KOPT-K1 (cell line): ENCODE data around the gene KLHL30.

Experiments used
- H3K27ac ChIP-seq: fragments of 200-600 bp; sonication (generic); 2 replicates; pipeline ENCODE4 v1.5.1; 2016; ENCODE audit warnings: antibody characterized with exemption, mild to moderate bottlenecking, low read depth, low read length; ENCODE audit not compliant: poor library complexity, severe bottlenecking
- H3K36me3 ChIP-seq: fragments of 200-600 bp; sonication (generic); 2 replicates; pipeline ENCODE4 v1.5.1; 2017; ENCODE audit warnings: antibody characterized with exemption, mild to moderate bottlenecking, low read length, moderate library complexity; ENCODE audit not compliant: insufficient read depth
- H3K9me3 ChIP-seq: fragments of 200-600 bp; sonication (generic); 2 replicates; pipeline ENCODE4 v1.5.1; 2017; ENCODE audit warnings: antibody characterized with exemption, low read length, mild to moderate bottlenecking; ENCODE audit not compliant: insufficient read depth, poor library complexity, severe bottlenecking

KLHL30 gene

DNA sequence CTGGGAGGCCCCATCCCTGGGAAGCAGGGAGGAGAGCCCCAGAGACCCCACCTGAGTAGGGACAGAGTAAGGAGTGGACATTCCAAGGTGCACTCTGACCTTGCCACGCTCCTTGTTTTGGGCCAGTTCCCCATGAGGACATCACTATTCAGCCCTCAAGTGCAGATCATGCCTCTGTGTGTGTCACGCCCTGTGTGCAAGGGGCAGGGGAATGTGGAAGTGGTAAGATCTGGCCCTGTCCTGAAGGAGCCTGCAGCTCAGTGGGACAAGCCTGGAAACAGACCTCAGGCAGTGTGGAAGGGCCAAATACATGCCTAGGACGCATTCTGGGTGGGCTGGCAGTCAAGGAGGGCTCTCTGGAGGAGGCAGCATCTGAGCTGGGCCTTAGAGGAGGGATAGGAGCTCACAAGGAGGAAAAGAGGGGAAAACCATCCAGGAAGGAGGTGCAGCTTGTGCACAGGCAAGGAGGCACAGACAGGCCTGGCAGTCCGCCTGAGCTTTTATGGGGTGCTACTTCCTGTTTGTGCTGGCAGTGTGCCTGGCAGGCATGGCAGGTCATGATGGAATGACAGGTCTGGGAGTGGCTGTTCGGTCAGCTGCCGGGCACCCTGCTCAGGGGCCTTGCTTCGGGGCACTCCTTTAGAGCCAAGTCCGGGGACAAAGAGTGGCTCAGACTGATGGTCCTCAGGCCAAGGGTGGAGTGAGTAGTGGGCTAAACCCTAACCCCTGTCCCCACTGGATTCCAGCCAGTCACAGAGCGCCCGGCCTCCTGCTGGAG is 3.3 kb downstream of the KLHL30 start:
- no peak overlapping the region for H3K27ac ChIP-seq
- H3K36me3 ChIP-seq = no peaks in the 10 kb centered on the region
- no peaks in the 10 kb centered on the region for H3K9me3 ChIP-seq

GRCh38 chr2:238142382-238143205 is 4.1 kb downstream of the KLHL30 start:
- Histone ChIP-seq H3K27ac (no peak overlapping the region), H3K9me3 (no peaks in the 10 kb centered on the region), H3K36me3 (no peaks in the 10 kb centered on the region)

DNA sequence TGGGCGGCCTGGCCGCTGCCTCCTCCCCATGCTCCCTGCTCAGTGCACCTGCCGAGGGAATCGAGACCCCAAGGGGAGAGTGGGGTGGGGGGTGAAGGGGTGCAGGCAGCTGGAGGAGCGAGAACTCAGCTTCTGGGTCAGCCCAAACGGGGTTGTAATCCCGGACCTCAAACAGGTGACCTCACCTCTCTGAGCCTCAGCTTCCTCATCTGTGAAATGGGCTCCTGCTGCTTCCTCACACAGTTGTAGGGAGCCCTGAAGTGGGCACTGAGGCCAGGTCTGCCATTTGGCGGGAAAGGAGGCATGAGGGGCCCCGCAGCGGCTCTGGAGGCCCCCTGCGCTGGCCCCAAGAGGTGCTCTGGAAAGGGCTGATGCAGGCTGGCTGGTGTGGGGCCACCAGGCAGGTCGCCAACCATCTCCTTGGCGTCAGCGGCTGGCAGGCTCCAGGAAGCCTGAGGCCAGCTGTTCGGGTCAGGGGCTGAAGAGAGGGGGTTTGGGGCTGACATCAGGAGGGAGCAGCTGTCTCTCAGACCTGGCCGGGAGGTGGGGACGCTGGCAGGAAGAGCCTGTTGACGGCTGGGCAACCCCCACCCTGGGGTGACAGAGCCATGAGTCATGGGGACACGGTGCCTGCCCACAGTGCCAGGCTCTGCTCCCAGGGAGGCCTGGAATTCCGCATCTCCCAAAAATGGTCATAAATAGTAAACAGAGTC is 4.9 kb downstream of the KLHL30 start:
- H3K27ac ChIP-seq = no peak overlapping the region
- H3K36me3 ChIP-seq = no peaks in the 10 kb centered on the region
- no peaks in the 10 kb centered on the region for H3K9me3 ChIP-seq

- Histone ChIP-seq H3K27ac (no peak overlapping the region), H3K36me3 (no peaks in the 10 kb centered on the region), H3K9me3 (no peaks in the 10 kb centered on the region)
Observed at GRCh38 chr2:238144262-238144661, 5.8 kb downstream of the KLHL30 start.

- H3K27ac ChIP-seq = no peak overlapping the region
- H3K9me3 ChIP-seq = no peaks in the 10 kb centered on the region
- no peaks in the 10 kb centered on the region for H3K36me3 ChIP-seq
Observed at GRCh38 chr2:238145046-238145445, 6.6 kb downstream of the KLHL30 start.

DNA sequence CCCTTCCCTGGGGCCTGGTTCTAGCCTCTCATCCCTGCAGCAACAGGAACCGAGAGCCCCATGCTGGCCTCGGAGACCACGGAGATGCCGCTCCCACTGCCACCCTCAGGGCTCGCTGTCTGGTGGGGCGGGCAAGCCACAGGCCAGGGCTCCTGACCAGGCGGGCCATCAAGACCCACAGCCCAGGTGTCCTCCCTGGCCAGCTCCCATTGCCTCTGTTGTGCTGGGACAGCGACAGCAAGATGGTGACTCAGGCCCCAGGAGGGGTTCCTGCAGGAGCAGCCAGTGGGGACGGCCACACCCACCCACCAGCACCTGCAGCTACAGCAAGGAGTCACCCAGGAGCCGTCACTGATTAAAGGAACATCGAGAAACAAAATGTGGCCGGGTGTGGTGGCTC is 7.4 kb downstream of the KLHL30 start:
- H3K9me3 ChIP-seq = no peaks in the 10 kb centered on the region
- H3K36me3 ChIP-seq = no peaks in the 10 kb centered on the region
- H3K27ac ChIP-seq = no peak overlapping the region

GRCh38 chr2:238146884-238147544 is 8.5 kb downstream of the KLHL30 start:
- Histone ChIP-seq H3K9me3 (no peaks in the 10 kb centered on the region), H3K27ac (no peak overlapping the region), H3K36me3 (no peaks in the 10 kb centered on the region)

DNA sequence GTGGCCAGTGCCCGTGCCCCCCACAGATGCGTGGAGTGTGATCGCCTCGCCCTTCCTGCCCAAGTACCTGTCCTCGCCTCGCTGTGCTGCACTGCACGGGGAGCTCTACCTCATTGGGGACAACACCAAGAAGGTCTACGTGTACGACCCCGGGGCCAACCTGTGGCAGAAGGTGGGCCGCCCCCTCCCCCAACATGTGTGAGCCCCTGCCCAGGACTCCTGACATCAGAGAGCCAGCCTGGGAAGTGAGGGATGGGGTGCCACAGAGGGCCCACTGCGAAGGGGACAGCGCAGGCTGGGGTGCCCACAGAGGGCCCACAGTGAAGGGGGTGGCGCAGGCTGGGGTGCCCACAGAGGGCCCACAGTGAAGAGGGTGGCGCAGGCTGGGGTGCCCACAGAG is 10.5 kb downstream of the KLHL30 start:
- no peak overlapping the region for H3K27ac ChIP-seq
- peaks cover under 1% of the 10 kb centered on the region for H3K9me3 ChIP-seq
- H3K36me3 ChIP-seq = no peaks in the 10 kb centered on the region

- Histone ChIP-seq H3K36me3 (no peaks in the 10 kb centered on the region), H3K27ac (no peak overlapping the region), H3K9me3 (peaks cover 6% of the 10 kb centered on the region)
Observed at GRCh38 chr2:238149841-238150572, 11.5 kb downstream of the KLHL30 start.

DNA sequence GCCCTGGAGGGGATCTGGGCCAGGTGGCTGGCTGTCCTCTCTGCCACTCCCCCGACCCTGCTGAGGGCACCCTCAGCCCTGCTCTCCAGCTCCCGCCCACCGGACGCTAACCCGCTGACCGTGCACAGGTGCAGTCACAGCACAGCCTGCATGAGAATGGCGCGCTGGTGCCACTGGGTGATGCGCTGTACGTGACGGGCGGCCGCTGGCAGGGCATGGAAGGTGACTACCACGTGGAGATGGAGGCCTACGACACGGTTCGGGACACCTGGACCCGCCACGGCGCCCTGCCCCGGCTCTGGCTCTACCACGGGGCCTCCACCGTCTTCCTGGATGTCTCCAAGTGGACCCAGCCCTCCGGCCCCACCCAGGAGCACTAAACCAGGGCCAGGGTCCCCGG is 12.2 kb downstream of the KLHL30 start:
- Histone ChIP-seq H3K9me3 (peaks cover 6% of the 10 kb centered on the region), H3K27ac (no peak overlapping the region), H3K36me3 (no peaks in the 10 kb centered on the region)

GRCh38 chr2:238151205-238151604 is 12.7 kb downstream of the KLHL30 start:
- Histone ChIP-seq H3K27ac (no peak overlapping the region), H3K36me3 (no peaks in the 10 kb centered on the region), H3K9me3 (peaks cover 6% of the 10 kb centered on the region)

DNA sequence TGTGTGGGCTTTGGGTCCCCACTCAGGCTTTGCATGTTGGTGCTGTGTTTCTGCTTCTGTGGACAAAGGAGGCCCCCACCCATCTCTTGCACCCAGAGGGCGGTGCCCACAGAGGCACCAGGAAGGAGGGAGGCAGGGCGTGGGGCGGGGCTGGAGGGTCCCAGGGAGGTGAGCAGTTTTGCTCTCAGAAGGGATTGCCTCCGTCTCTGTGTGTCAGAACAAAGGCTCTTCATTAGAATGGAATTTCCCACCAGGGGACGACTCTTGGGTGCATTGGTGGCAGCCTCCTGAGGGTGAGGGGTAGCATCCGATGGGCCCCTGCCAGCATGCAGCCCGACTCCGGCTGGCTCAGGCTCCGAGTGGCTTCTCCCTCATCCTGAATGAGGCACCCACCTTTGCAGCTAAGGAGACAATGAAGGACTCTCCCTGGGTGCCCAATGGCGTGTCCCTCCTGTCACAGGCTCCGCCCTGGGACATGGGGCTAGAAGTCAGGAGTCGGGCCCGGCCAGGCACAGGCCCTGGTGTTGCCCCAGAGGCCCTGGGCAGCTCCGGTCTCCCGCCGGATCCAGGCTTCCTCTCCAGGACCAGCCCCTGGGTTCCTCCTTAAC is 13.3 kb downstream of the KLHL30 start:
- Histone ChIP-seq H3K27ac (no peak overlapping the region), H3K36me3 (no peaks in the 10 kb centered on the region), H3K9me3 (peaks cover 6% of the 10 kb centered on the region)

GRCh38 chr2:238152771-238153688 is 14.6 kb downstream of the KLHL30 start:
- Histone ChIP-seq H3K36me3 (no peaks in the 10 kb centered on the region), H3K27ac (no peak overlapping the region), H3K9me3 (peaks cover 6% of the 10 kb centered on the region)
